ENCODE measurements around the gene RNF224.

RNF224 gene

DNA sequence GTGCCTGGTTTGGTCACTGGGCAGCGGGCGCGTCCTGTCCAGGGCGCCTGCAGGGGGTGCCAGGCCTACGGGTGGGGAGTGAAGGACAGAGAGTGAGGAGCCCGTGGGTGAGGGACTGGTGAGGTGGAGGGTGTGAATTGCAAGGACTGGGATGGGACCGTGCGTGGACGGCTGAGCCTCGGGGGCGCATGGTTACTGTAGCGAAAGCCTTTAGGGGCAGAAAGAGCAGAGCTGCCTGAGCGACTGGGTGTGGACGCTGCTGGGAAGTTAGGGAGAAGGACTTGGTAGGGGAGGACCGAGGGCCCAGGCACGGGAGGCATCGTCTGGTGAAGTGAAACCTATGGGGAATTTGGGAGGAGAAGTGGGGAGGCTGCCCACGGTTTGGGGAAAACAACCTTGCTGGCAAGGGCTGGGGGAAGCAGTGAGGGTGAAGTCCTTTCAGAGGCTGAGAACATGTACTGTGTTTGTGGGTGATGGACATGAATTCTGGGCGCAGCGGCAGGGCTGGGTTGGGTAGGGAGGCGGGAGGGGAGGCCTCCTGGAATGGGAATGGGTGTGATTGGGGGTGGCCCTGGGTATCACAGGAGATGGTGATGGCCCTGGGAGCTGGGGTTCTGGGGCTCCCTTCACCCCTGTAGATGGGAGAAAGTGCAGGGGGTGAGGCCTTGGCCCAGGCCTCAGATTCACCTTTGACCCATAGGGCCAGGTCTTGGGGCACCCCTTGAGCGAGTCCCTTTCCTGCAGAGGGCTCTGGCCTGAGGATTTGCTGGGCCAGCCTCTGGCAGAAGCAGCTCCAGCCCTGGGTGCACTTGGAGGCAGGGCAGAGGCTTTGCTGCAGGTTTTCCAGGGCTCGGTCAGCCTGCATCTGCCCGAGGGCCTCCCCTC is 48.5 kb downstream of the RNF224 start:
- no peak for DNase-seq

- no peak for DNase-seq
These were observed 49.4 kb downstream of the RNF224 start for GRCh38 chr9:137276473-137277328.

DNA sequence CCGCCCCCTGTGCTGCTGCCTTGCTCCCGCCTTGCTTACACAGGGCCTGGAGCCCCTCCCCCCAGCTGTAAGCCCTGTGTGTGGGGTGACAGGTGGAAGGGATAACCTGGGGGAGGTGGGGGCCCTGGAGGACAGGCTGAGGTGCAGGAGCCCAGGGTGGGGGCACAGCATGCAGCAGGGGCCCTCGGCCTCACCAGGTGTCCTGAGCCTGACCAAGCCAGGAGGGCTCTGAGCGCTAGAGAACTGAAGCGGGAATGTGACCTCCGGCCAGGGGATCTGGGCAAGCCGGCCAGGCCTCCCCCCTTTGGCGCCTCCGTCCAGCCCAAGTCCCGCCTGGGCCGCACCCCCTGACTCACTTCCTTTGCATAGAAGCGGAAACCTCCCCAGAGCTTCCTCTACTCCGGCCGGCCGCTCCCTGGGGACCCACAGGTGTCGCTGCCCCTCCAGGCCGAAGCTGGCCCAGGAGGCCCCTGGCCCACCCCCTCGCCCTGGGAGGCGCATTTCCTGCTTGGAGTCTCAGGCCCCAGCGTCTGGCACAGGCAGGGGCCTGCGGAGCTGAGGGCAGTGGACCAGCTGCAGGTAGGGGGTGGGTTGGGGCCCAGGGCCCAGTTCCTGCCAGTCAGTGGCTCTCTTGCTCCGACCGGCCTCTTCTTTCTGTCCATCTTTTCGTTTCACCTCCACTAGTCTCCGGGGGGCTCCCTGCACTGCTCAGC is 50.2 kb downstream of the RNF224 start, which contains the start of gene TOR4A:
Gene TOR4A (plus strand): TSS at position 398 of the 713 bp plus-strand sequence. CDS start 964 bp downstream, outside the sequence.
- no peak for DNase-seq

DNA sequence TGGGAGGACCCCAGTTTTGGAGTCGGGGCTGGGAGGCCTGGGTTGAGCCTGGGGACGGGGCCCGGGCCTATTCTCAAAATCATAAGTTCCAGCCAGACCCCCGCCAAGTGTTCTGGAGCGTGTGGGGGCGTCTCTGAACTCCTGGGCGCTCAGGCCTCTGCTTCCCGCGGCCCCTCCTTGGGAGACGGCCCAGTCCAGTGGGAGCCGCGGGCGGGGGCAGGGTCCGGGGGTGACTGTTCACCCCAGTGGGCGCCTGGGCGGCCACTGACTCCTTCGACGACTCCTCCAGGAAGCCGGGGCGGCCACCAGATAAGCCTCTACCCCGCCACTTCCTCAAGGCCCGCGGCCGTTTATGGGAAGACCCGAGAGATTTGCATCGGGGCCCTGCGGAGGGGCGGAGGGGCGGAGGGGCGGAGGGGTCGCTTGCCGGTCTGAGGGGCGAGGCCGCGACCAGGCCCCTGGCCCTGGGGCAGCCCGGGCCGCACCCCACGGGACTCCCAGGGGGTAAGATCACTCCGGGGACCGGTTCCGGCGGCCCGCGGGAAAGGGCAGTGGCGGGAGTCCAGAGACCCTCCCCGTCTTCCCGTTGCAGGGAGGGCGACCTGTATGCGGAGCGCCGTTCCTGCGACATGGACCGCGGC is 50.9 kb downstream of the RNF224 start:
- DNase-seq, result no peak
